Body of pancreas (tissue), 4 donors: ENCODE results near the gene SLC22A9. TPM values are rescaled to one million over a fixed set of nuclear protein-coding genes. Genes with fewer than 3 reads are reported as not detected.

Experiments used
- ATAC-seq: fragments of 150-250 bp; one replicate; pipeline ENCODE4 v1.9.1; 2016
- DNase-seq, 4 donors: peaks; one replicate each; pipeline ENCODE4 v3.0.0-alpha.2; 2019
- H3K27ac ChIP-seq, 4 donors: fragments of 200-600 bp; sonication (generic); 1 replicate in 3 of 4; 2 replicates in 1 of 4; pipeline versions ENCODE4 v1.5.1 to v1.6.1; 2016 to 2019; ENCODE audit warnings: mild to moderate bottlenecking in 1 of 4, mixed read lengths in 1 of 4, moderate library complexity in 1 of 4
- H3K27me3 ChIP-seq, 2 donors: fragments of 200-600 bp; sonication (generic); one replicate each; pipeline ENCODE4 v1.6.0; 2016; ENCODE audit warnings: mild to moderate bottlenecking in 1 of 2
- H3K36me3 ChIP-seq, 2 donors: fragments of 200-600 bp; sonication (generic); replicated peaks in 1 of 2; 2 replicates each; pipeline ENCODE4 v1.5.1; 2016; ENCODE audit warnings: low read depth in 2 of 2; ENCODE audit not compliant: insufficient read depth in 1 of 2
- H3K4me1 ChIP-seq: fragments of 200-600 bp; sonication (generic); one replicate; pipeline ENCODE4 v1.6.0; 2016
- H3K4me3 ChIP-seq, 2 donors: fragments of 200-600 bp; sonication (generic); 1 replicate in 1 of 2; 2 replicates in 1 of 2; pipeline ENCODE4 v1.5.1; 2016 to 2019
- H3K9me3 ChIP-seq, 3 donors: fragments of 200-600 bp; sonication (generic); 1 replicate in 2 of 3; 2 replicates in 1 of 3; pipeline ENCODE4 v1.5.1; 2016
- CTCF ChIP-seq, 7 experiments: fragments of 450-650 bp in 4 of 7; fragments of 200-600 bp in 3 of 7; sonication (generic) in 3 of 7; IDR thresholded peaks; one replicate each; pipeline ENCODE4 v1.5.1; 2016 to 2019; ENCODE audit warnings: antibody characterized with exemption in 7 of 7
- POLR2A ChIP-seq, 3 donors: fragments of 450-650 bp; IDR thresholded peaks; one replicate each; pipeline ENCODE4 v1.6.1; 2016; ENCODE audit warnings: antibody characterized with exemption in 3 of 3, mild to moderate bottlenecking in 2 of 3
- WGBS, 2 donors: methylation state at CpG; one replicate each; pipeline ENCODE4 v1.1.5; 2017; 5-methylcytosine and 5-hydroxymethylcytosine counted together
- intact Hi-C: fragments of 100-400 bp; cut with DNase I; formaldehyde crosslinking; loops from one replicate; pipeline ENCODE4 v1.15.1; 2023
- total RNA-seq, 2 donors: library from RNA; depleted of rRNA; stranded (reverse); fragments of >200 nt; gene quantifications; one replicate each; pipeline ENCODE4 v1.1.0, GENCODE V29; 2016

Gene SLC22A9
- total RNA-seq, 2 donors from 2014 or later, result 0.66 TPM; not detected in 1

GRCh38 chr11:63380130-63380529 lies 10.5 kb downstream of the SLC22A9 start:
- ATAC-seq, result no peak

GRCh38 chr11:63395697-63396096 lies 26.1 kb downstream of the SLC22A9 start:
- Histone ChIP-seq H3K9me3 (no peaks in the 10 kb centered on the region), H3K4me1 (no peaks in the 10 kb centered on the region), H3K27ac (no peak overlapping the region), H3K27me3 (no peaks in the 10 kb centered on the region), H3K36me3 (no peaks in the 10 kb centered on the region), H3K4me3 (no peak overlapping the region)
- no peak for ATAC-seq
- intact Hi-C loops, result no loop called here
- no peak for DNase-seq
- 78 to 91% methylated on average over 1 of the region's 1 CpG for WGBS, 2 donors
- TF ChIP-seq POLR2A (IDR thresholded peaks at IDR 0.05) (no peak), CTCF (IDR thresholded peaks at IDR 0.05) (no peak)

More at GRCh38 chr11:63380130-63380529, 10.5 kb downstream of the SLC22A9 start:
- no peaks in the 10 kb centered on the region for H3K27me3 ChIP-seq
- H3K27ac ChIP-seq, result no peak overlapping the region
- H3K36me3 ChIP-seq, result no peaks in the 10 kb centered on the region
- no peaks in the 10 kb centered on the region for H3K9me3 ChIP-seq
- TF ChIP-seq CTCF (IDR thresholded peaks at IDR 0.05), result no peak
- TF ChIP-seq POLR2A (IDR thresholded peaks at IDR 0.05), result no peak
- no peak for DNase-seq
- no peak overlapping the region for H3K4me3 ChIP-seq
- intact Hi-C loops, result no loop called here
- 46 to 48% methylated on average over 2 of the region's 2 CpGs for WGBS, 2 donors
- no peaks in the 10 kb centered on the region for H3K4me1 ChIP-seq

GRCh38 chr11:63404161-63404935 lies 34.8 kb downstream of the SLC22A9 start:
- DNase-seq, result peak; percentile 62 to 85 (median 71)
- intact Hi-C loops, result no loop called here
- peak overlapping the region in 3 of 4 donors; percentile 42 to 78 (median 58) for H3K27ac ChIP-seq

GRCh38 chr11:63405114-63405513 lies 35.5 kb downstream of the SLC22A9 start:
- Histone ChIP-seq H3K27ac (peak overlapping the region in 3 of 4 donors; percentile 0 to 78 (median 42)), H3K36me3 (no peaks in the 10 kb centered on the region), H3K4me3 (no peak overlapping the region), H3K27me3 (no peaks in the 10 kb centered on the region), H3K9me3 (no peaks in the 10 kb centered on the region), H3K4me1 (peaks cover 29% of the 10 kb centered on the region)
- 29 to 45% methylated on average over 3 of the region's 3 CpGs for WGBS, 2 donors
- no peak for TF ChIP-seq CTCF (IDR thresholded peaks at IDR 0.05)
- TF ChIP-seq POLR2A (IDR thresholded peaks at IDR 0.05), result no peak
- DNase-seq (peak in 2 of 4 donors; percentile 8 to 12), ATAC-seq (no peak)
- intact Hi-C loops, result no loop called here

More at GRCh38 chr11:63404161-63404935, 34.8 kb downstream of the SLC22A9 start:
- no peaks in the 10 kb centered on the region for H3K27me3 ChIP-seq
- no peaks in the 10 kb centered on the region for H3K36me3 ChIP-seq
- peak; percentile 93 for ATAC-seq
- H3K4me3 ChIP-seq, result no peak overlapping the region
- TF ChIP-seq POLR2A (IDR thresholded peaks at IDR 0.05), result no peak
- TF ChIP-seq CTCF (IDR thresholded peaks at IDR 0.05), result no peak
- H3K9me3 ChIP-seq, result no peaks in the 10 kb centered on the region
- peaks cover 29% of the 10 kb centered on the region for H3K4me1 ChIP-seq
- WGBS, 2 donors, result 51 to 55% methylated on average over 5 of the region's 5 CpGs
